Ascending aorta (tissue), 2 donors: ENCODE data around the gene GBA2. TPM values are rescaled to one million over a fixed set of nuclear protein-coding genes. Genes with fewer than 3 reads are reported as not detected.
A peak's percentile ranks its signal among the peaks of the same experiment; 100 is the strongest.

Experiments
- DNase-seq, 2 donors: peaks; one replicate each; pipeline ENCODE4 v3.0.0-alpha.2; 2019; ENCODE audit warnings: low spot score in 2 of 2
- H3K27ac ChIP-seq, 2 donors: fragments of 200-600 bp; sonication (generic); one replicate each; pipeline ENCODE4 v1.5.1; 2016 to 2017; ENCODE audit warnings: mild to moderate bottlenecking in 1 of 2
- H3K27me3 ChIP-seq: fragments of 200-600 bp; sonication (generic); one replicate; pipeline ENCODE4 v1.5.1; 2017
- H3K36me3 ChIP-seq, 2 donors: fragments of 200-600 bp; sonication (generic); one replicate each; pipeline ENCODE4 v1.5.1; 2016
- H3K4me1 ChIP-seq, 2 donors: fragments of 200-600 bp; sonication (generic); one replicate each; pipeline ENCODE4 v1.5.1; 2016 to 2017; ENCODE audit warnings: mild to moderate bottlenecking in 1 of 2
- H3K4me3 ChIP-seq, 2 donors: fragments of 200-600 bp; sonication (generic); one replicate each; pipeline ENCODE4 v1.5.1; 2016 to 2017; ENCODE audit warnings: mild to moderate bottlenecking in 1 of 2
- H3K9me3 ChIP-seq, 2 donors: fragments of 200-600 bp; sonication (generic); one replicate each; pipeline ENCODE4 v1.5.1; 2016
- intact Hi-C: fragments of 100-400 bp; cut with DNase I; formaldehyde crosslinking; loops from one replicate; pipeline ENCODE4 v1.15.1; 2023
- total RNA-seq: library from RNA; depleted of rRNA; stranded (reverse); fragments of >200 nt; gene quantifications from one replicate; pipeline ENCODE4 v1.1.0, GENCODE V29; 2016
- TF ChIP-seq, protein P1 (sequence below), 3 experiments: fragments of 200-600 bp in 2 of 3; fragments of 450-650 bp in 1 of 3; sonication (generic) in 2 of 3; IDR thresholded peaks; one replicate each; pipeline ENCODE4 v1.5.1; 2016 to 2019; ENCODE audit warnings: antibody characterized with exemption in 3 of 3, mild to moderate bottlenecking in 1 of 3, moderate library complexity in 1 of 3

Gene GBA2
- total RNA-seq, 1 donor from 2014 or later = 40.7 TPM

DNA sequence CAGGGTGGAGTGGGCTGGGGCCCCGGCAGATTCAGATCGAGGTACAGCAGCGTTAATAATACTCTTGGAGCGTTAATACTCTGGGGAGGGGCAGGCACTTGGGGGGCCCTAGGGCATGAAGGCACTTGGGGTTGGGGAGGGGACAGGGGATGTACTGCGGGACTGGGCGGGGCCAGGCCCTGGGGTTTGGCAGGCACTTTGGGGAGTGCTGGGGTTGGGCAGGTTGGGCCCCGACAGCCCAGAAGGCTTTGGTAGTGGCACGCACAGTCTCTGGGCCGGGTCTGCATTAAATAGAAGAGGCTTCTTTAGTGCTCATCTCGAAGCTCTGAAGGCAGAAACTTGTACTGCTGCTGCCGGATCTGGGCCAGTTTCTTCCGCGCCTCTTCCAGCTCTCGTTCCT lies 51.5 kb downstream of the GBA2 start:
- Histone ChIP-seq H3K9me3 (no peaks in the 10 kb centered on the region), H3K27me3 (no peaks in the 10 kb centered on the region), H3K27ac (peak overlapping the region; percentile 93 to 97), H3K36me3 (peaks cover 61 to 68% of the 10 kb centered on the region in 2 donors), H3K4me1 (peaks cover 3 to 45% of the 10 kb centered on the region in 2 donors), H3K4me3 (no peak overlapping the region)
- intact Hi-C loops = loop anchor here (1.0 to 10.0 kb wide), 3 partner anchors 29 to 203 kb away; partner anchors contain the start of gene RUSC2
- TF ChIP-seq, protein P1, sequence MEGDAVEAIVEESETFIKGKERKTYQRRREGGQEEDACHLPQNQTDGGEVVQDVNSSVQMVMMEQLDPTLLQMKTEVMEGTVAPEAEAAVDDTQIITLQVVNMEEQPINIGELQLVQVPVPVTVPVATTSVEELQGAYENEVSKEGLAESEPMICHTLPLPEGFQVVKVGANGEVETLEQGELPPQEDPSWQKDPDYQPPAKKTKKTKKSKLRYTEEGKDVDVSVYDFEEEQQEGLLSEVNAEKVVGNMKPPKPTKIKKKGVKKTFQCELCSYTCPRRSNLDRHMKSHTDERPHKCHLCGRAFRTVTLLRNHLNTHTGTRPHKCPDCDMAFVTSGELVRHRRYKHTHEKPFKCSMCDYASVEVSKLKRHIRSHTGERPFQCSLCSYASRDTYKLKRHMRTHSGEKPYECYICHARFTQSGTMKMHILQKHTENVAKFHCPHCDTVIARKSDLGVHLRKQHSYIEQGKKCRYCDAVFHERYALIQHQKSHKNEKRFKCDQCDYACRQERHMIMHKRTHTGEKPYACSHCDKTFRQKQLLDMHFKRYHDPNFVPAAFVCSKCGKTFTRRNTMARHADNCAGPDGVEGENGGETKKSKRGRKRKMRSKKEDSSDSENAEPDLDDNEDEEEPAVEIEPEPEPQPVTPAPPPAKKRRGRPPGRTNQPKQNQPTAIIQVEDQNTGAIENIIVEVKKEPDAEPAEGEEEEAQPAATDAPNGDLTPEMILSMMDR (IDR thresholded peaks at IDR 0.05) = no peak
- DNase-seq = no peak

DNA sequence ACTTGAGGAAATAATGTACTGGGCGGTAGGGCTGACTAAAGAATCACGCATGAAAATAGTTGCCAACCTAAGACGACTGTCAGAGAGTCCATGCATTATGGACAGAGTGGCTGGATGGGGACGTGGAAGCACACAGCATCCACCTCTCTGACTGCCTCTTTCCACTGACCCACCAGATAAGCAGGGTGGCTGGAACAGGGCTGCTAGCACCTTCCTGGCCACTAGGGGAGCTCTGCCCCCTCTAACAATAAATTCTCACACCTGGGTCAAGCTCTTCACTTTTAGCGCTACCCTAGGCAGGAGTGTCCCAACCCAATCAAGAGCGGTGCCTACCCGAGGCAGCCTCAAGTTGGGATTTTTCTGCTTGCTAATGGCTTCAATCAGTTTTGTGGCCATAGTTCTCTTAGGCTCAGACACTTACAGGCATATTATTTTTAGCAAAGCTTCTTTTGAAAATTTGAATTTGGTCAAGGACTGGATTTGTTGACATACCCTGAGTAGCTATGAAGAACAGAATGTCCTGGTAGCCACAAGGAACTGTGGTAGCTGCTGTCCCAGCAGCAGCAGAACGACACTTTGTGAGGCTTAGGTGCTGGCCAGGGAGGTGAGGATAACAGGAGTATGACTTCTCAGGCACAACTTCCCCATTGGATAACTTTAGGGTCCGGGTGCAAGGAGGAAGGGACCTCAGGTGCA lies 52.4 kb downstream of the GBA2 start:
- no peak overlapping the region for H3K4me3 ChIP-seq
- H3K4me1 ChIP-seq = peaks cover 3 to 48% of the 10 kb centered on the region in 2 donors
- H3K36me3 ChIP-seq = peaks cover 53 to 59% of the 10 kb centered on the region in 2 donors
- H3K9me3 ChIP-seq = no peaks in the 10 kb centered on the region
- TF ChIP-seq, protein P1 (IDR thresholded peaks at IDR 0.05) = peak; percentile 79 to 87 (median 87)
- H3K27ac ChIP-seq = peak overlapping the region; percentile 93 to 97
- DNase-seq = peak in 1 of 2 donors; percentile 82
- no peaks in the 10 kb centered on the region for H3K27me3 ChIP-seq
- intact Hi-C loops = loop anchor here (1.0 to 10.0 kb wide), 3 partner anchors 30 to 202 kb away; partner anchors contain the start of gene RUSC2

DNA sequence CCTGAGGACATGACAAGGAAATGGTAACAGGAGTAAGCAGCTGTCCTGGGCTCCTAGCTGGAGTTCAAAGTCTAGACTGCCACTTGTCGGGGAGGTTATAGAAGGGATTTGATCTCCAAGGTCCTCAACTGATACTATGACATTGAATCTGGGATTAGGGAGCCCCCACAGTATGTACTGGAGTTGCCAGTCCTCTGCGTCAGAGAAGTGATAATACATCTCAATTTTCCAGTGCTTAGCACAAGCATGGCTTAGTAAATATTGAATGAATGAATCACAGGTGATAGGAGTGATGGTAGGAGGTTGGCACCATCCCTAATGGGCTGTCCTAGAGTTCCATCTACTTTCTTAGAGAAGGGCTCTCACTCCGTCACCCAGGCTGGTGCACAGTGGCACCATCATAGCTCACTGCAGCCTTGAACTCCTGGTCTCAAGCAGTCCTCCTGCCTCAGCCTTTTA lies 53.1 kb downstream of the GBA2 start:
- intact Hi-C loops = loop anchor here (5.0 to 10.0 kb wide), 2 partner anchors 134 to 201 kb away; partner anchors contain the start of gene RUSC2
- no peaks in the 10 kb centered on the region for H3K9me3 ChIP-seq
- H3K4me3 ChIP-seq = no peak overlapping the region
- peak overlapping the region; percentile 93 to 97 for H3K27ac ChIP-seq
- peaks cover 46 to 52% of the 10 kb centered on the region in 2 donors for H3K36me3 ChIP-seq
- H3K4me1 ChIP-seq = peaks cover 3 to 48% of the 10 kb centered on the region in 2 donors
- TF ChIP-seq, protein P1 (IDR thresholded peaks at IDR 0.05) = no peak
- DNase-seq = no peak
- no peaks in the 10 kb centered on the region for H3K27me3 ChIP-seq

DNA sequence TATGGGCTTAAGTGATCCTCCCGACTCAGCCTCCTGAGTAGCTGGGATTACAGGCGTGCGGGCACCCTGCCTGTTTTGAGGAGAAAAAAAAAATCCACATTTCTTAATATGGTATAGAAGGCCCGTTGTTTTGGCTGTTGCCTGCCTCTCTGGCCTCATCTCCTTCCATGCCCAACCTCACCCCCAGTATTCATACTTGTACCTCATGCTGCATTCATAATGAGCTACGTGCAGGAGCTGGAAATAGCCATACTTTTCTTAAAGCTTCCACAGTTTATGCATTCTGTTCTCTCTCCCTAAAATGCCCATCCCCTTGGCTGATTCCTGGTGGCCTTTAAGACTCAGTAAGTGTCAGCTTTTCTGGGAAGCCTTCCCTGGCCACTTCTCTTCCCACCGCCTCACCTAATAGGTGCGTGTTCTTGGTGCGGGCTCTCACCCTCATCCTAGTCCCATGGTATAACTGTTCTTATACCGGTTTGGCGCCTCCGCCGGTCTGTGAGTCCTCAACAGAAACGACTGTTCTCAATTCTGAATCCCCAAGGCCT lies 57.2 kb downstream of the GBA2 start:
- Histone ChIP-seq H3K27ac (peak overlapping the region; percentile 93 to 97), H3K4me1 (peaks cover 3 to 36% of the 10 kb centered on the region in 2 donors), H3K36me3 (peaks cover 22 to 38% of the 10 kb centered on the region in 2 donors), H3K4me3 (peak overlapping the region; percentile 83 to 93), H3K27me3 (no peaks in the 10 kb centered on the region), H3K9me3 (no peaks in the 10 kb centered on the region)
- intact Hi-C loops = loop anchor here (10.0 kb wide), 1 partner anchor 197 kb away; the partner anchor contains the start of gene RUSC2
- peak in 1 of 2 donors; percentile 85 for DNase-seq
- TF ChIP-seq, protein P1 (IDR thresholded peaks at IDR 0.05) = no peak

DNA sequence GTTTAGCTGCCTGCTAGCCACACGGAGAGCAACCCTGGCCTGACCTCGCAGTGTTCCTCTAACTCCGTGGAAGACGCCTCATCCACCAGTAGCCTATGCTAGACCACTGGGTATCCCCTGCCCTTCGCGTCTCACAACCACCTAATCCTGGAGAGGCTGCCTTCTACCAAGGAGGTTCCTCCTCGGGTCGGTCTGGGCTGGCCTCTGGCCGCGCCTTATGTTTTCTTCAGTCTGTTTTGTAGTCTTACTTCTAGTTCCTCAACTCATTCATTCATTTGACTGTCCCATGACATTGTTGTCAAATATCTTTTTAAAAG lies 57.7 kb downstream of the GBA2 start:
- H3K4me1 ChIP-seq = peaks cover 3 to 31% of the 10 kb centered on the region in 2 donors
- peaks cover 26 to 37% of the 10 kb centered on the region in 2 donors for H3K36me3 ChIP-seq
- H3K27me3 ChIP-seq = no peaks in the 10 kb centered on the region
- peak overlapping the region; percentile 93 to 97 for H3K27ac ChIP-seq
- intact Hi-C loops = loop anchor here (10.0 kb wide), 1 partner anchor 196 kb away; the partner anchor contains the start of gene RUSC2
- peak overlapping the region; percentile 83 to 93 for H3K4me3 ChIP-seq
- TF ChIP-seq, protein P1 (IDR thresholded peaks at IDR 0.05) = no peak
- DNase-seq = no peak
- no peaks in the 10 kb centered on the region for H3K9me3 ChIP-seq
